Kidney capillary endothelial cell (primary cell): ENCODE data around the gene TMEM165.

Experiments
- DNase-seq: peaks from one replicate; pipeline ENCODE4 v3.0.0-alpha.2; 2018; ENCODE audit warnings: low spot score

The TMEM165 gene

GRCh38 chr4:55458611-55459010 lies 62.9 kb downstream of the TMEM165 start:
- DNase-seq: no peak

GRCh38 chr4:55466001-55466400 lies 70.2 kb downstream of the TMEM165 start:
- no peak for DNase-seq

GRCh38 chr4:55468724-55469123 lies 73.0 kb downstream of the TMEM165 start:
- no peak for DNase-seq

- DNase-seq: no peak
These were observed 74.2 kb downstream of the TMEM165 start for GRCh38 chr4:55469979-55470378.
